Measurements from ENCODE around the gene SH3GLB1. TPM values are rescaled to one million over a fixed set of nuclear protein-coding genes. Genes with fewer than 3 reads are reported as not detected.
A peak's percentile ranks its signal among the peaks of the same experiment; 100 is the strongest.

The SH3GLB1 gene
- total RNA-seq, 2 experiments from 2014 or later: 45.0 to 45.5 TPM

DNA sequence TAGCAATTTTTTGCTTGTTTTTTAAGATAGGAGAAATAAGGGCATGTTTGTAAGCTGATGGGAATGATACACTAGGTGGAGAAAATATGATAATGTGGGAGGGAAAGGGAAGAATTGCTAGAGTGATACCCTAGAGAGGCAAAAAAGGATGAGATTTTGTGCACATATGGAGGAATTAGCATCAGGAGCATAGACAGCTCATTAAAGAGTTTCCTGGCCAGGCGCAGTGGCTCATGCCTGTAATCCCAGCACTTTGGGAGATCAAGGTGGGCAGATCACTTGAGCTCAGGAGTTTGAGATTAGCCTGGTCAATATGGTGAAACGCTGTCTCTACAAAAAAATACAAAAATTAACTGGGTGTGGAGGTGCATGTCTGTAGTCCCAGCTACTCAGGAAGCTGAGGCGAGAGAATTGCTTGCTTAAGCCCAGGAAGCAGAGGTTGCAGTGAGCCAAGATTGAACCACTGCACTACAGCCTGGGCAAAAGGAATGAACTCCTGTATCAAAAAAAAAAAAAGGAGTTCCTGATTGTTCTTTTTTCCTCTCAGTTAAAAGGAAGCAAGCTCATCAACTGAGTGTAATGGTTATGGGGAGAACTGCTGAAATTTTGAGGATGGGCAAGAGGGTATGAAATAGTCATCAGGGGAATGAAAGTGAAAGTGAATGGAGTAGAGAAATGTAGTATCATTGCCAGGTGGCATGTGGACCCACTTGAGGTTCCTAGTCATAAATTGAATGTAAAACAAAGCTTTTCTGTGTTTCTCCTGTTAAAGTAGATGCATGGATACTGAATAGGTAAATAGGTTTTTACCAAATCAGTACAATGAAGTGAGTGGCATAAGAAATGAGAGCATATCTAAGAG lies 35.5 kb downstream of the SH3GLB1 start:
- peaks cover 17% of the 10 kb centered on the region for H3K36me3 Mint-ChIP-seq (ENCODE audit: low read depth)
- CTCF ChIA-PET: interaction anchor here (0.6 to 2.0 kb wide), 6 partner anchors 11 to 344 kb away, joined by 3 to 6 read pairs (median 3); partner anchors contain the start of gene SH3GLB1
- DNase-seq: no peak
- no peak overlapping the region for H3K4me3 Mint-ChIP-seq
- intact Hi-C loops (cut with micrococcal nuclease): loop anchor here (1.0 to 2.0 kb wide), 4 partner anchors 35 to 359 kb away; partner anchors contain the start of gene SH3GLB1
- H3K27ac Mint-ChIP-seq: no peak overlapping the region
- no peaks in the 10 kb centered on the region for H3K4me1 Mint-ChIP-seq (ENCODE audit: low read depth)
- no peaks in the 10 kb centered on the region for H3K9me3 Mint-ChIP-seq
- H3K27me3 Mint-ChIP-seq (ENCODE audit: low read depth): no peaks in the 10 kb centered on the region

DNA sequence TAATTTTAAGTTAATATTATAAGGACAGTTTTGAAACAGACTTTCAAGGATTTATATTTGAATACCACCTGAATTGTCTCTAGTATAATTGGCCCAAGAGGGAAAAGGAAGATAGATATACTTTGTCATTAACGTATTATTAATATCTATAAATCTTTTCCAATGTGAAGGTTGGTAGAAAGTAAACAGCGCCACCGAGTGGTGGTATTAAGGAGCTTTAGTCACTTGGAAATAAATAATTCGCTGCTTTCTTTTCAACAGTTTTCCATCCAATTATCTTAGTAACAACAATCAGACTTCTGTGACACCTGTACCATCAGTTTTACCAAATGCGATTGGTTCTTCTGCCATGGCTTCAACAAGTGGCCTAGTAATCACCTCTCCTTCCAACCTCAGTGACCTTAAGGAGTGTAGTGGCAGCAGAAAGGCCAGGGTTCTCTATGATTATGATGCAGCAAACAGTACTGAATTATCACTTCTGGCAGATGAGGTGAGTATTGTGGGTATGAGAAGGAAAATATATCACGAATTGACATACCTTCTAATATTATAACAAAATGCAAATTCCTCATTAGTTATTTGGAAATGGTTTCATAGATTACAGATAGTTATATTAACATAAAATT lies 37.7 kb downstream of the SH3GLB1 start:
- CTCF ChIA-PET: interaction anchor here (0.5 to 1.5 kb wide), 5 partner anchors 9 to 200 kb away, joined by 3 to 9 read pairs (median 4); partner anchors contain the start of gene SH3GLB1

DNA sequence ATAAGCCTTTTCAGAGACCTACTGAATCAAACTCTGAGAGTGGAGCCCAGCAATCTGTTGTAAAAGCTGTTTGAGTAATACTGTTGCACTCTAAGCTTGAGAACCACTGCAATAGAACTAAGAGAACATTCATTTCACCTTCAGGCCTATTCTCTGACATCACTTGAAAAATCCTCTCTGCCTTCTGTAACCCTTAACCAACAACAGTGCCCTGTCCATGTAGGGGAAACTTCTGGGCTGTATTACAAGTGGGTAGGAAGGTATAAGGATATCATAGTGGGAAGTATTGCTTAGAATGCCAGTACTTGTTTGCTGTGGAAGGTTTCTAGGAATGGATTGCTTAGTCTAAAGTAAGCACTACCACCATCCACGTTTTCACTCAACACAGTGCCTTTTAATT lies 42.9 kb downstream of the SH3GLB1 start:
- no peaks in the 10 kb centered on the region for H3K9me3 Mint-ChIP-seq
- H3K36me3 Mint-ChIP-seq (ENCODE audit: low read depth): peaks cover 6% of the 10 kb centered on the region
- H3K27me3 Mint-ChIP-seq (ENCODE audit: low read depth): no peaks in the 10 kb centered on the region
- intact Hi-C loops (cut with micrococcal nuclease): no loop called here
- CTCF ChIA-PET: no interaction called here
- no peaks in the 10 kb centered on the region for H3K4me1 Mint-ChIP-seq (ENCODE audit: low read depth)
- H3K4me3 Mint-ChIP-seq: no peak overlapping the region
- DNase-seq: no peak
- H3K27ac Mint-ChIP-seq: no peak overlapping the region

More for the DNA sequence above, 37.7 kb downstream of the SH3GLB1 start:
- Mint-ChIP-seq H3K9me3 (no peaks in the 10 kb centered on the region), H3K27me3 (ENCODE audit: low read depth) (no peaks in the 10 kb centered on the region), H3K27ac (no peak overlapping the region), H3K4me1 (ENCODE audit: low read depth) (no peaks in the 10 kb centered on the region), H3K4me3 (no peak overlapping the region), H3K36me3 (ENCODE audit: low read depth) (peaks cover 14% of the 10 kb centered on the region)
- intact Hi-C loops (cut with micrococcal nuclease): loop anchor here (1.0 to 2.0 kb wide), 5 partner anchors 33 to 361 kb away; no protein-coding TSS in a partner anchor
- DNase-seq: peak; percentile 55

DNA sequence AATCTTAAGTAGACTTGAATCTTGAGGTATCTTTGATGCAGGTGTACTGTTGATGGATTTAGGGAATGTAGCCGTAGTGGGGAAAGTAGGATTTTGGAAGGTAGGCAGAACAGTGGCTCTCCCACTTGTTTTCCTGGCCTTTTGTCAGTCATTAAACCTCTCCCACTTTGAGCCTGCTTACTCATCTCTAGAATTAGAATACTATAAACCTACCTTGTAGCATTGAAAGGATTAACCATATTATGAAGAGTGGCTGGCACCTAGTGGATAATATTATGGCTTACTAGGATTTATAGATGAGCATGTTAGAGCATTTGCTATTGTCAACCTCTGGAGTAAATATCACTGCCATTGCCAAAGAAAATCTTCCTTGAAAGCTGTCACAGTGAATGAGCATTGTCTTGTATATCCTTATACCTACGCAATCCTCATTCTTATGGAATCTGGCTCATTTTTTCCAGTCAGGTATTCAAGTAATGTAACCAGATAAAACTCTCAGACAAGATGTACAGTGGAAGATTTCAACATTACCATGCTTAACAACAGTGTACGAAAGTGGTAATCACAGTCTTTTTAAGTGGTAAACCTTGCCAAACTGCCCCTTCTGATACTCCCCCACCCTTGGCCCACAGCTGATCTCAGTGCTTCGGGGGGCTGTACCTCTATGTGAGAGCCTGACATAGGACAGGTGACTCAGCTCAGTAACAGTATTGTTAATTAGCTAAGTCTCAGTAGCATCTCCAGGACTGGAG lies 44.4 kb downstream of the SH3GLB1 start:
- Mint-ChIP-seq H3K4me1 (ENCODE audit: low read depth) (no peaks in the 10 kb centered on the region), H3K27ac (no peak overlapping the region), H3K4me3 (no peak overlapping the region), H3K36me3 (ENCODE audit: low read depth) (peaks cover 6% of the 10 kb centered on the region), H3K9me3 (no peaks in the 10 kb centered on the region), H3K27me3 (ENCODE audit: low read depth) (no peaks in the 10 kb centered on the region)
- intact Hi-C loops (cut with micrococcal nuclease): no loop called here
- DNase-seq: no peak
- CTCF ChIA-PET: interaction anchor here (1.0 to 1.3 kb wide), 2 partner anchors 43 to 335 kb away, joined by 3 to 4 read pairs; no protein-coding TSS in a partner anchor

DNA sequence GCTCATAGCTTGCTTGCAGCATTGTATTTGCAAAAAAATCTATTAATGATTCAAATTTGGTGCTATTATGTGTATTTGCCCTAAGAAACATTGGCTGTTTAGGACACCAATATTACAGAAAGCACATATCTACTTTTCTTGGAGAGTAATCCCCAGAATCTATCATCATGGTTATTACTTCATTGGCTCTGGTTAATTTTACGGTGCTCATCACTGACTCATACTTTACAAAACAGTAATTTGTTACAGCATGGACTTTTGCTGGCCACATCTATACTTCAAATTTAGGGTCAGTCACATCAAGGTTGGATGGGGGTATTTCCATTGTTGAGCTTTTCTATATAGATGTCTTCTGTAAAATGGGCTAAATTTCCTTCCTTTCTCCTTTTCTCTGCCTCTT lies 45.7 kb downstream of the SH3GLB1 start:
- Mint-ChIP-seq H3K27ac (no peak overlapping the region), H3K36me3 (ENCODE audit: low read depth) (peaks cover 6% of the 10 kb centered on the region), H3K9me3 (no peaks in the 10 kb centered on the region), H3K4me3 (no peak overlapping the region), H3K27me3 (ENCODE audit: low read depth) (peaks cover 5% of the 10 kb centered on the region), H3K4me1 (ENCODE audit: low read depth) (no peaks in the 10 kb centered on the region)
- intact Hi-C loops (cut with micrococcal nuclease): no loop called here
- CTCF ChIA-PET: interaction anchor here (1.0 to 1.3 kb wide), 3 partner anchors 26 to 334 kb away, joined by 3 to 4 read pairs (median 3); no protein-coding TSS in a partner anchor
- DNase-seq: no peak

DNA sequence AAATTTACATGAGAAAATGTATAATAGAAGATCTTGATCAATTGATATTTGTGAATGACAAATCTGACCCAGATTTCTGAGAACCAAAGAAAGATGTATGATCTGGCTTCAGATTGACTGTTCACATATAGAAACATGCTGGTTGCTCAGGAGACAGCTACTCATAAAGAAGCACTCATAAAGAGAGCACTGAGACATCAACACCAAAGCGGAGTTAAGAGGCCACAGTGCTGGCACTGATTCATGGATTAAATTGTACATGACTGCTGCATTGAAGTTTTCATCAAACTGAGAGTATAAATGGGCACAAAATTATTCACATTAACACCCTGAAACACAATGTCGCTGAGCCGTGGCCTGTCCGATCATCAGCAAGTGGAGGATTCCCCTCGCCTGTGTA lies 46.2 kb downstream of the SH3GLB1 start:
- H3K9me3 Mint-ChIP-seq: no peaks in the 10 kb centered on the region
- no peak for DNase-seq
- H3K27me3 Mint-ChIP-seq (ENCODE audit: low read depth): peaks cover 5% of the 10 kb centered on the region
- intact Hi-C loops (cut with micrococcal nuclease): no loop called here
- H3K4me1 Mint-ChIP-seq (ENCODE audit: low read depth): no peaks in the 10 kb centered on the region
- CTCF ChIA-PET: interaction anchor here (1.1 to 1.3 kb wide), 2 partner anchors 26 to 45 kb away, joined by 3 read pairs; no protein-coding TSS in a partner anchor
- H3K27ac Mint-ChIP-seq: no peak overlapping the region
- peaks cover 3% of the 10 kb centered on the region for H3K36me3 Mint-ChIP-seq (ENCODE audit: low read depth)
- H3K4me3 Mint-ChIP-seq: no peak overlapping the region

DNA sequence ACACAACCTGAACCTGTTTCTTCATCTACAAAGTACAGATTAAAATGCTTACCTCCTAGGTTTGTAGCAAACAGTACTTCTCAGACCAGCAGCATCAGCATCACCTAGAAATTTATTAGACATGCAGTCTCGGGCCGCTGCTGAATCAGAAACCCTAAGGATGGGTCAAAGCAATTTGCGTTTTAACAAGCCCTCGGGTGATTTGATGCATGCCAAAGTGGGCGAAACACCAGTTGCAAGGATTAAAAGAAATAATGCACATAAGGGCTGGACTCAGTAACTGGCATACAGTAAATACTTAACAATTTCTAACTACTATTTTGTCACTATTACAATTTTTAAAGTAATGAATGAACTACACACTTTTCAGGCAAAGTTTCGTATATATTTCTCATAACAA lies 47.5 kb downstream of the SH3GLB1 start:
- peaks cover 12% of the 10 kb centered on the region for H3K27me3 Mint-ChIP-seq (ENCODE audit: low read depth)

DNA sequence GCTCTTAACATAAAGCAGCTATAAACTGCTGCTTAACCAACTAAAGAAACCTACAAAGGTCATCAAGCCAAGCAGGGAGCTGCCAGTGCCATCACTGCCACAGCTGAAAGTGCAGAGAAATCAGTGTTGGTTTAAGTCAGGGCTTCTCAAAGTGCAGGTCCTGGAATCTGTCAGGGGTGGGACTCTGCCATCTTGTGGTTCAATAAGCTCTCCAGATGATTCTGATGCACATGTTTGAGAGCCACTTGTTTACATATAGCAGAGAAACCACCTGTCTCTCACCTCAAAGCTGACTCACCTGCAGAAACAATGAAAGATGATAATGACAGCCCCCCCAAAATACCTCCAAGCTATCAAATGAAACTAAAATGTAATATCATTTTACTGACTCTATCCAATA lies 49.3 kb downstream of the SH3GLB1 start:
- peaks cover 12% of the 10 kb centered on the region for H3K27me3 Mint-ChIP-seq (ENCODE audit: low read depth)
- H3K27ac Mint-ChIP-seq: no peak overlapping the region
- H3K4me1 Mint-ChIP-seq (ENCODE audit: low read depth): no peaks in the 10 kb centered on the region
- DNase-seq: peak; percentile 27
- intact Hi-C loops (cut with micrococcal nuclease): loop anchor here (1.0 kb wide), 1 partner anchor 251 kb away; no protein-coding TSS in a partner anchor
- H3K36me3 Mint-ChIP-seq (ENCODE audit: low read depth): no peaks in the 10 kb centered on the region
- no peaks in the 10 kb centered on the region for H3K9me3 Mint-ChIP-seq
- CTCF ChIA-PET: interaction anchor here (0.6 to 2.5 kb wide), 10 partner anchors 10 to 373 kb away, joined by 3 to 8 read pairs (median 4); partner anchors contain the start of gene SH3GLB1
- H3K4me3 Mint-ChIP-seq: no peak overlapping the region

More for the DNA sequence above, 47.5 kb downstream of the SH3GLB1 start:
- no peak for DNase-seq
- Mint-ChIP-seq H3K9me3 (no peaks in the 10 kb centered on the region), H3K4me3 (no peak overlapping the region), H3K4me1 (ENCODE audit: low read depth) (no peaks in the 10 kb centered on the region), H3K36me3 (ENCODE audit: low read depth) (no peaks in the 10 kb centered on the region), H3K27ac (no peak overlapping the region)
- CTCF ChIA-PET: no interaction called here
- intact Hi-C loops (cut with micrococcal nuclease): no loop called here

DNA sequence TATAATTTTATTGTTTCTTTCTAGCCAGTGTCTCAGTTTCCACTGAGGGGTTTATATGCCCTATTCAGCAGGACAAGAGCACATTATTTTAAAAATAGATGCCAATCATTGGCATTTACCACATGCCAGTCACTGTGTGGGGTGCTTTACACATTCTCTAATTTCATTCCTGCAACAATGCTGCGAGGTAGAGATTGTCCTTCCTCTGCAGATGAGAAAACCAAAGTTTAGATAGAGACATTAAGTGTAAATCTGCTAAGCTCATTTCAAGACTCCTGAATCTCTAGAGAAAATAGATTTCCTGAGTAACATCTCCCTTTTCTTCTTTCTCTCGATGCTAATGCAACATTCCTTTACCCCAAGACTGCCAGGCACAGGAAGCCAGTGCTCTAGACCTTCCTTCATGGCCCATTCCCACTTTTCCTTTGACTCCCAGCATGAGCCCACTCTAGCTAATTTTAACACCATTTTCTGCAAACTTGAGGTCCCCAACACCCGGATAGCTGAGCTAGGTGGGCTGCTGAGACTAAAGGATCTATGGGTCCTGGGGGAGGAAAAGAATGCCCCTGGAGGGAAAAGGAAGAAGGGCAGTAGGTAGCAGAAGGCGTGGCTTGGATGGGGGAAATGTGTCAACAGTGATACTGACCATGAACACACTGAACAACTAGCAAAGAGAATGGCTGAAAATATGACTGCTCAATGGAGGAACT lies 50.0 kb downstream of the SH3GLB1 start:
- intact Hi-C loops (cut with micrococcal nuclease): no loop called here
- H3K27ac Mint-ChIP-seq: no peak overlapping the region
- DNase-seq: no peak
- no peaks in the 10 kb centered on the region for H3K36me3 Mint-ChIP-seq (ENCODE audit: low read depth)
- H3K9me3 Mint-ChIP-seq: peaks cover 1% of the 10 kb centered on the region
- CTCF ChIA-PET: interaction anchor here (0.6 to 2.5 kb wide), 9 partner anchors 11 to 374 kb away, joined by 3 to 8 read pairs (median 4); partner anchors contain the start of gene SH3GLB1
- no peaks in the 10 kb centered on the region for H3K4me1 Mint-ChIP-seq (ENCODE audit: low read depth)
- H3K4me3 Mint-ChIP-seq: no peak overlapping the region
- peaks cover 12% of the 10 kb centered on the region for H3K27me3 Mint-ChIP-seq (ENCODE audit: low read depth)

DNA sequence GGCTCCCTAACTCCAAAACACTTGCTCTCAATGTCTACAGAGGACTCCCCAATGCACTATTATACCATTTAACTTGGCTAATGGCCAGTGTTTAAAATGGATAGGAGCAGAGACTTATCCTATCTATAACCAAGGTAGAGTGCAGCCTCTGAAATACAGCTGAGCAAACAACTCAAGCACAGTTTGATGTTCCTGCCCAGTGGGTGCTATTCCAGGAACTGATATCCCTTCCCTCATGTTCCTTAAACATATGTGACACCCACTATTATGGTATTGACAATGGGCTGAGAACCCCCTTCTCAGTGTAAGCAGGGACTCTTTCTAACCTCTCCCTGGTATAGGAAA lies 51.7 kb downstream of the SH3GLB1 start:
- intact Hi-C loops (cut with micrococcal nuclease): no loop called here
- H3K9me3 Mint-ChIP-seq: peaks cover 7% of the 10 kb centered on the region
- no peak for DNase-seq

DNA sequence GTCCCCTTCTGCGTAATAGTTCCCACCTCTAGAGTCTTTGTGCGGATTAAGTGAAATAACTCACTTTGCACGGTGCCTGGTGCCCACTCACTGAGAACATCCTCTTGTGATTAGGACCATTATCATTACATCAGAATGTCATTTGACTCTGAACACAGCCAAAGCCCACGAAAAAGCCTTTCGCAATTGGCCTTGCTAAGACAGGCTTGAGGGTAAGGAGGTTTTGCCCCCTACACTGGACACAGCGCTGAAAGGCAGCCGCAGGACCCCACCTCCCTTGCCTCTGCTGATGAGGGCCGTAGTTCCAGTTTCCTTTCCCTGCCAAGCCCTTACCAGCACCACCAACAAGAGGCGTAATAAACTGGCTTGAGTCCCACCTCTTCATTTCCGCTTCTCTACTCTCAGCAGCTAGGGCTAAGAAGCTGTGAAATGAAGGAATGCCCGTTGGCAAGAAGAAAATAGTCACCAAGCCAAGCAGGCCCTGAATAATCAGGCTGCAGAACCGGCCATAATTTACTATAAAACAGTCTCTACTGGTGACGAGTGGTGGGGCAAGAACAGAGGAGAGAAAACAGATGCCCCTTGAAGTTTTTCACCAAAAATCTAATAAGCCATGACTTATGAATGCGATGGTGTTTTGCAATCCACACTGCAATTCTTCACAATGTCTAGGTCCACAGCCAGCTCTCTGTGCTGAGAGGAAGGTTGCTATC lies 53.1 kb downstream of the SH3GLB1 start:
- peaks cover 7% of the 10 kb centered on the region for H3K9me3 Mint-ChIP-seq
- DNase-seq: no peak
- H3K4me1 Mint-ChIP-seq (ENCODE audit: low read depth): no peaks in the 10 kb centered on the region
- H3K27me3 Mint-ChIP-seq (ENCODE audit: low read depth): peaks cover 15% of the 10 kb centered on the region
- CTCF ChIA-PET: interaction anchor here (0.9 kb wide), 1 partner anchor 377 kb away, joined by 3 read pairs; no protein-coding TSS in a partner anchor
- intact Hi-C loops (cut with micrococcal nuclease): no loop called here
- H3K36me3 Mint-ChIP-seq (ENCODE audit: low read depth): no peaks in the 10 kb centered on the region
- H3K27ac Mint-ChIP-seq: no peak overlapping the region
- no peak overlapping the region for H3K4me3 Mint-ChIP-seq

More for the DNA sequence above, 51.7 kb downstream of the SH3GLB1 start:
- H3K27me3 Mint-ChIP-seq (ENCODE audit: low read depth): peaks cover 15% of the 10 kb centered on the region
- CTCF ChIA-PET: no interaction called here
- H3K4me3 Mint-ChIP-seq: no peak overlapping the region
- no peak overlapping the region for H3K27ac Mint-ChIP-seq
- H3K4me1 Mint-ChIP-seq (ENCODE audit: low read depth): no peaks in the 10 kb centered on the region
- H3K36me3 Mint-ChIP-seq (ENCODE audit: low read depth): no peaks in the 10 kb centered on the region
